HG02678 (cell line): ENCODE data around the gene TLE5.
A peak's percentile ranks its signal among the peaks of the same experiment; 100 is the strongest.
"Not testable (repeated sequence)": the region's sequence is repeated elsewhere in the genome, so short reads cannot be mapped to it uniquely, and the experiment has no call there.

Source experiments
- ATAC-seq: cut with Tn5 transposase; IDR thresholded peaks from one replicate; pipeline ENCODE4 v1.9.1; 2021; ENCODE audit warnings: mild to moderate bottlenecking, moderate library complexity; ENCODE audit not compliant: unreplicated experiment

TLE5 gene

GRCh38 chr19:3045885-3046697 is 16.2 kb downstream of the TLE5 start:
- no peak for ATAC-seq

- no peak for ATAC-seq
Measured at GRCh38 chr19:3045191-3045590, 17.1 kb downstream of the TLE5 start.

- ATAC-seq, result no peak
Measured at GRCh38 chr19:3042621-3043267, 19.6 kb downstream of the TLE5 start.

- ATAC-seq, result no peak
Measured at GRCh38 chr19:3041761-3042620, 20.3 kb downstream of the TLE5 start.

- ATAC-seq, result no peak
Measured at GRCh38 chr19:3041327-3041726, 21.0 kb downstream of the TLE5 start.

- no peak for ATAC-seq
Measured at GRCh38 chr19:3039641-3040077, 22.6 kb downstream of the TLE5 start.

GRCh38 chr19:3039125-3039524 is 23.2 kb downstream of the TLE5 start:
- ATAC-seq, result no peak

GRCh38 chr19:3038214-3038613 is 24.1 kb downstream of the TLE5 start:
- no peak for ATAC-seq

GRCh38 chr19:3036977-3037544 is 25.2 kb downstream of the TLE5 start:
- ATAC-seq, result not testable (repeated sequence)

GRCh38 chr19:3036119-3036976 is 25.9 kb downstream of the TLE5 start:
- peak; percentile 39 for ATAC-seq

GRCh38 chr19:3035542-3036118 is 26.7 kb downstream of the TLE5 start:
- peak; percentile 93 for ATAC-seq

GRCh38 chr19:3034656-3035541 is 27.4 kb downstream of the TLE5 start:
- no peak for ATAC-seq

- no peak for ATAC-seq
Measured at GRCh38 chr19:3034406-3034655, 28.0 kb downstream of the TLE5 start.

- no peak for ATAC-seq
Measured at GRCh38 chr19:3033595-3034405, 28.5 kb downstream of the TLE5 start.

GRCh38 chr19:3031607-3031867 is 30.8 kb downstream of the TLE5 start:
- ATAC-seq, result no peak

- ATAC-seq, result no peak
Measured at GRCh38 chr19:3029065-3029923, 33.0 kb downstream of the TLE5 start, which contains the start of gene TLE2. TSS of gene TLE2 (minus strand) at chr19:3029280. CDS start at chr19:3028904, 376 bp downstream.

- no peak for ATAC-seq
Measured at GRCh38 chr19:3028305-3029064, 33.8 kb downstream of the TLE5 start.
